VCaP (cell line): Measurements from ENCODE around the gene KRTAP10-2.

Source experiments
- H3K27ac ChIP-seq: fragments of 450-650 bp; 2 replicates; pipeline ENCODE4 v1.5.1; 2017
- TF ChIP-seq, protein P1 (sequence below): fragments of 450-650 bp; conservative IDR thresholded peaks from 2 replicates; pipeline ENCODE4 v1.5.1; 2017; ENCODE audit warnings: mild to moderate bottlenecking, moderate library complexity

The KRTAP10-2 gene

GRCh38 chr21:44513389-44514217, 37.7 kb downstream of the KRTAP10-2 start:
- peak overlapping the region; percentile 49 for H3K27ac ChIP-seq
- TF ChIP-seq, protein P1, sequence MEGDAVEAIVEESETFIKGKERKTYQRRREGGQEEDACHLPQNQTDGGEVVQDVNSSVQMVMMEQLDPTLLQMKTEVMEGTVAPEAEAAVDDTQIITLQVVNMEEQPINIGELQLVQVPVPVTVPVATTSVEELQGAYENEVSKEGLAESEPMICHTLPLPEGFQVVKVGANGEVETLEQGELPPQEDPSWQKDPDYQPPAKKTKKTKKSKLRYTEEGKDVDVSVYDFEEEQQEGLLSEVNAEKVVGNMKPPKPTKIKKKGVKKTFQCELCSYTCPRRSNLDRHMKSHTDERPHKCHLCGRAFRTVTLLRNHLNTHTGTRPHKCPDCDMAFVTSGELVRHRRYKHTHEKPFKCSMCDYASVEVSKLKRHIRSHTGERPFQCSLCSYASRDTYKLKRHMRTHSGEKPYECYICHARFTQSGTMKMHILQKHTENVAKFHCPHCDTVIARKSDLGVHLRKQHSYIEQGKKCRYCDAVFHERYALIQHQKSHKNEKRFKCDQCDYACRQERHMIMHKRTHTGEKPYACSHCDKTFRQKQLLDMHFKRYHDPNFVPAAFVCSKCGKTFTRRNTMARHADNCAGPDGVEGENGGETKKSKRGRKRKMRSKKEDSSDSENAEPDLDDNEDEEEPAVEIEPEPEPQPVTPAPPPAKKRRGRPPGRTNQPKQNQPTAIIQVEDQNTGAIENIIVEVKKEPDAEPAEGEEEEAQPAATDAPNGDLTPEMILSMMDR, result no peak

GRCh38 chr21:44512496-44513388, 38.6 kb downstream of the KRTAP10-2 start:
- peak overlapping the region; percentile 49 for H3K27ac ChIP-seq
- TF ChIP-seq, protein P1, result no peak

- TF ChIP-seq, protein P1, result no peak
- H3K27ac ChIP-seq, result no peak overlapping the region; the same call in 1 of the 2 replicates
These were observed 39.4 kb downstream of the KRTAP10-2 start for GRCh38 chr21:44511938-44512275.

DNA sequence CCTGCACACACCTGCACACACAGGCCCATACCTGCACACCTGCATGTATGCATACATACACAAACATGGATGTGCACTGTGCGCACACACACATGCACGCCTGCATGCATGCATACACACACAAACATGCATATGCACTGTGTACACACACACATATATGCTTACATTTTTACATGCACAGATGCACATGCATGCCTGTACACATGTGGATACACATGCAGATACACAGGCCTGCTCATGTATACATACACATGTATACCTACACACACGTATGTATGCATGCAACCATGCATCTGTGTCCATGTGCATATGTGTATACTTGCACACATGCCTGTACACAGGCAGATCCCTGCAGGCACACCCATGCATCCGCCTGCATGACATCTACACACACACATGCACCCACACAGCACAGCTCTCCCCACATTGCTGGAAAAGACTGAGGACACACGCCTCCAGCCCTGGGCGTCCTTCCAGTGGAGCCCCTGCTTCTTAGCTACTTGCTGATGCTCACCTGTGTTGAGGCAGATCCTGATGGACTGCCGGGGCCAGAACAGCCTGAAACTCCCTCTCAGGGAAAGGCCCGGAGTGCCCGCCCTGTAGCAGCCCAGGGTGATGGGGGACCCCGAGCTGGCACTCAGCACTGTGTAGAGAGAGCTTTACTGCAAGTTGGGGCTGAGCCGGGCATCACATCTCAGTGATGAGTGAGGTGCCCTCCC, 39.9 kb downstream of the KRTAP10-2 start:
- TF ChIP-seq, protein P1, result no peak
- H3K27ac ChIP-seq, result peak overlapping the region; percentile 53; the same call in 1 of the 2 replicates

DNA sequence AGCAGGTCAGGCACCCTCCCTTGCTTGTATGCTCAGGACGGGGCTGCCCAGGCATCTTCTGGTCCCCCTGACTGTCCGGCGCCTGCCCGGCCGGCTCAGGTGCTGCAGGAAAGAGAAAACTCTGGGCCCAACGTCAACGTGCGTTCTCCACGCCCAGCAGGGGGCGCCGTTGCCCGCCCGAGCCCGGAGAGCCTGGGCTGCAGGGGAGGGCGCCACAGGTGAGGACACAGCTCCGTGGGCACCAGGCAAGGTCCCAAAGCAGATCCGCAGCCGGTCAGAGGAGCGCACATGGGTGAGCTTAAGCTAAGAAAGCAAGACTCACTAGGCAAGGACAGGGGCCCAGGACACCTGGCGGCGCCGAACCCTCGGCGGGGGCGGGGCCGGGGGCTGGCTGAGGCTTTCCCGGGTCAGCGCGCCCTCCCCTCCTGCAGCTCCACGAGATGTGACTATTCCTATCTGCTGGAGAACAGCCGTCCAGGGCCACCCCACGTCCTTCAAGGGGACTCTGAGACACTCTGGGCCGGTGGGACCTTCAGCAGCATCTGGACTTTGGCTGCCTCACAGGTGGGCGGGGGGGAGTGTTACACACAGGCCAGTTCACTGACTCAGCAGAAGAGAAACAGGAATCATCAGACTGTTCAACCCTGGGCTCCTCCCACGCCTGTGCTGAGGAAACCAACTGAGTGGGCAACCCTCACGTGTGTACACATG, 40.6 kb downstream of the KRTAP10-2 start:
- TF ChIP-seq, protein P1, result peak; percentile 99
- peak overlapping the region; percentile 53 for H3K27ac ChIP-seq

DNA sequence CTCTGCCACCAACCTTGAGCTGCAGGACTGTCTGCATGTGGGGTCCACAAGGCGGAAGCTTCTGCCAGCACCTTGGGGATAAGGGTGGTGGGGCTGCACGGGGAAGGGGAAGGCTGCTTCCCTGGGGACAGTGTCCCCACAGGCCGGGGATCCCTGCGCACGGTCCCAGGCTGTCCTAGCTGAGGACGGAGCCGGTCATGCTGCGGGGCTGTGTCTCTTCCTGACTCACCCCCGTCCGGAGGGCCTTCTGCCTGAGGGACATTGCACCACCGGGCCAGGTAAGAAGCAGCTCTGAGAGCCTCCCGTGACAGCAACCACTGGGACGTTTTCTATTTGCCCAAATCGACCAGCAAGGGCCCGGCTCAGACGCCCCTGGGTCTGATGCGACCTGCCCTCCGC, 41.2 kb downstream of the KRTAP10-2 start:
- TF ChIP-seq, protein P1, result no peak

More for the DNA sequence above, 41.2 kb downstream of the KRTAP10-2 start:
- H3K27ac ChIP-seq, result peak overlapping the region; percentile 53
